Dendritic cell treated with granulocyte-macrophage colony-stimulating factor and Interleukin-4, amounts not matched to agents 40 ng/mL and 50 ng/mL, for 4 days (primary cell): ENCODE measurements around the gene ZNF423.

Experiments used
- H3K27ac Mint-ChIP-seq: one replicate; pipeline ENCODE4 v1.8.0; 2022; ENCODE audit warnings: mild to moderate bottlenecking, mixed read lengths
- H3K27me3 Mint-ChIP-seq: one replicate; pipeline ENCODE4 v1.8.0; 2022; ENCODE audit warnings: mild to moderate bottlenecking, mixed read lengths
- H3K36me3 Mint-ChIP-seq: one replicate; pipeline ENCODE4 v1.8.0; 2022; ENCODE audit warnings: low read depth, mixed read lengths
- H3K4me1 Mint-ChIP-seq: one replicate; pipeline ENCODE4 v1.8.0; 2022; ENCODE audit warnings: low read depth, mixed read lengths
- H3K4me3 Mint-ChIP-seq: one replicate; pipeline ENCODE4 v1.8.0; 2022; ENCODE audit warnings: mild to moderate bottlenecking, moderate library complexity, mixed read lengths
- H3K9me3 Mint-ChIP-seq: one replicate; pipeline ENCODE4 v1.8.0; 2022; ENCODE audit warnings: mixed read lengths
- intact Hi-C: fragments of 100-400 bp; cut with micrococcal nuclease; formaldehyde crosslinking; loops from one replicate; pipeline ENCODE4 v1.15.0; 2022

The ZNF423 gene

GRCh38 chr16:49704586-49705155 lies 151.2 kb downstream of the ZNF423 start:
- no peak overlapping the region for H3K4me3 Mint-ChIP-seq
- intact Hi-C loops, result no loop called here
- H3K9me3 Mint-ChIP-seq, result no peaks in the 10 kb centered on the region
- no peaks in the 10 kb centered on the region for H3K36me3 Mint-ChIP-seq
- H3K27ac Mint-ChIP-seq, result no peak overlapping the region
- no peaks in the 10 kb centered on the region for H3K4me1 Mint-ChIP-seq
- peaks cover 7% of the 10 kb centered on the region for H3K27me3 Mint-ChIP-seq

- Mint-ChIP-seq H3K4me3 (no peak overlapping the region), H3K27ac (no peak overlapping the region), H3K27me3 (peaks cover 18% of the 10 kb centered on the region), H3K4me1 (no peaks in the 10 kb centered on the region), H3K36me3 (no peaks in the 10 kb centered on the region), H3K9me3 (no peaks in the 10 kb centered on the region)
- intact Hi-C loops, result no loop called here
Measured at GRCh38 chr16:49703483-49703882, 152.4 kb downstream of the ZNF423 start.

DNA sequence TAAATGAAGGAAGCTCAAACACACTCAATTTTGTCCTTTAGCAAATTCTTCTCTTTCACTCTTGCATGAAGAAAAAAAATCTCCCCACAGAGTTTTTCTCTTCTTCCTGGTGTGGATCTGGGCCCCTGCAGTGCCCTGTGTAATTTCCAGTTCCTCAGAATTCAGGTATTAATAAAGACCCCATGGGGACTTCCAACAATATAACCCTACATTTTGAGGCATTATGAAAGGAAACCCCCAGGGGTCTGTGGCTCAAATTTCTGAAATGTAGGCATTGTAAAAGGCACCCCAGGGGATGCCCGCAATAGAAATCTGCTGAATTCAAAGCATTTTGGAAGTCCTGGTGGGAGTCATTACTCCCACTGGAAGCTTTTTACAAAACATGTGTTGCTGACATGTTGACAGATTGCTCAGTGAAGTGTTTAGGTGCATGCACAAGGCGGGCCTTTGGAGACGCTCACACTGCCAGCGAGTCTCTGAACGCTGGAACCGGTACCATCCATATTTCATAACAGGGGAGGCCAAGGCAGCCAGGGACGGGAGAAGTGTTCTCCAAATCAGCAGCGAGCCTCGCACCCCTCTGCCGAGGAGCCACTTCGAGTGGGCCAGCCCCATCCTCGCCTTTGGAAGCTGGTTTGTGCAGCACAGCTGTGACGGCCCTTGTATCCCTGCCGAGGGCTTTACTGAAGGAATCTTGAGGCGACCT lies 154.0 kb downstream of the ZNF423 start:
- H3K27ac Mint-ChIP-seq, result no peak overlapping the region

DNA sequence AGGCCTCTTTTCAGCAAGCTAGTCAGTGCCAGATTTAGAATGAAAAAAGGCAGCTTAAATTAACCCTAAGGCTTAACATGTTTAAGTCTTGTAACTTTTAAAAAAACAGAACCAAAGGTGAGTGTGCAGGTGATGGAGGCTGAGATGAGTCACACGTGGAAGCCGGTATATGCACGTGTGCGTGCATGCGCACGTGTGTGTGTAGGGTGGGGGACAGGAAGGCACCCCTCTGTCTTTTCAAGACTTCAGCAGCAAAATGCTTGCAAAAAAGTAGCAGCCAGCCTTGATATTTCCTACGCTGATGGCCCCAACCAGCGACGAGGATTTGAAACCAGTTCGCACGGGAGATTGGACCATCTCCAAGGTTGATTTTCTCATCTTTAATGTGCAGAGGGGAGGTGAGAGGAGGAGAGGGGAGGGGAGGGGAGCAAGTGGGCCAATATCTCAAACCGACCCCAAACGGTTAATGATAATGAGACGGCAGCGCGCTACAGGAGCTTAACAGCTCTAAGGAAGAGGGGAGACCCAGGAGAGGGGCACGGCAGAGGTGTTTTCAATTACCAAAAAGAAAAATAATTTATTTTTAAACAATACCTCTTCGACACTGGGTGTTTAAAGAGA lies 154.7 kb downstream of the ZNF423 start:
- Mint-ChIP-seq H3K27ac (no peak overlapping the region), H3K4me3 (no peak overlapping the region), H3K4me1 (no peaks in the 10 kb centered on the region), H3K27me3 (peaks cover 33% of the 10 kb centered on the region), H3K36me3 (no peaks in the 10 kb centered on the region), H3K9me3 (no peaks in the 10 kb centered on the region)
- intact Hi-C loops, result no loop called here

More for the DNA sequence above, 154.0 kb downstream of the ZNF423 start:
- intact Hi-C loops, result no loop called here
- Mint-ChIP-seq H3K4me1 (no peaks in the 10 kb centered on the region), H3K4me3 (no peak overlapping the region), H3K9me3 (no peaks in the 10 kb centered on the region), H3K27me3 (peaks cover 31% of the 10 kb centered on the region), H3K36me3 (no peaks in the 10 kb centered on the region)

DNA sequence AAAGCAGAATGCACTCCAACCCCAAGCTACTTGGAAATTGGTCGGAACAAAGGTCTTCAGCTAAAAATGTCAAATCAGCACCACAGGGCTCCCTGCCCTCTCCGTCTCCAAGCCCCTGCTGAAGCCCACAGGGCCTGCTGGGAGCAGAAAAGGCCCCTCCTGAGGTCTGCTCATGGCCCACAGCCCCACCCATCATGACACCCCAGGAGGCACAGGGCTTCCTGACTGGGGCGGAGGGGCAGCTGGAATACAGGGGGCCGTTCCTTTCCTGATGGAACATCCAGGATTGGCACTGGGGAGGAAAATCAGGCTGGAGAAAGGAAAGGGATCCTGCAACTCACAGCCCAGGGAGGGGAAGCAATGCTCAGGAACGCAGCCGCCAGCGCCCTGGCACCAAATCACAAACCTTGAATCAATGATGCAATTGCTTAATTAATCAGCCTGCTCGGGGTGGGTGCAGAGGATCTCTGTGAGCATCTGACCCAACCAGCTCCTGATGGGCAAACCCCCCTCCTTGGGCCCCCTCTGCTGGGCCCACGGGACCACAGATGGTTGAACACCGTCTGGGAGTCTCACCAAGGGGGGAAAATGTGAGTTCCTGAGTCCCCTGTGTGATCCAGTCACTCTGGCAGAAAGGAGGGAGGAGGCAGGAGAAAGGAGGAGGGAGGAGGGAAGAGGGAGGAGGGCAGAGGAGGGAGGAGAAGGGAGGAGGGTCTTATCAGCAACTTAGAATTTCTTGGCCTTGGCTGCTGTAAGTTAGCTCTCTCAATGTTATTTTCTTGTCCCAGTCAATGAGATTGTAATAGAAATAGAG lies 155.5 kb downstream of the ZNF423 start:
- H3K36me3 Mint-ChIP-seq, result no peaks in the 10 kb centered on the region
- no peak overlapping the region for H3K27ac Mint-ChIP-seq
- no peak overlapping the region for H3K4me3 Mint-ChIP-seq
- no peaks in the 10 kb centered on the region for H3K9me3 Mint-ChIP-seq
- H3K27me3 Mint-ChIP-seq, result peaks cover 35% of the 10 kb centered on the region
- no peaks in the 10 kb centered on the region for H3K4me1 Mint-ChIP-seq
- intact Hi-C loops, result no loop called here

GRCh38 chr16:49699841-49700175 lies 156.1 kb downstream of the ZNF423 start:
- Mint-ChIP-seq H3K4me3 (no peak overlapping the region), H3K9me3 (no peaks in the 10 kb centered on the region), H3K27ac (no peak overlapping the region), H3K27me3 (peaks cover 35% of the 10 kb centered on the region), H3K36me3 (no peaks in the 10 kb centered on the region), H3K4me1 (no peaks in the 10 kb centered on the region)
- intact Hi-C loops, result no loop called here

- Mint-ChIP-seq H3K27ac (no peak overlapping the region), H3K36me3 (no peaks in the 10 kb centered on the region)
Measured at GRCh38 chr16:49698931-49699840, 156.7 kb downstream of the ZNF423 start.

DNA sequence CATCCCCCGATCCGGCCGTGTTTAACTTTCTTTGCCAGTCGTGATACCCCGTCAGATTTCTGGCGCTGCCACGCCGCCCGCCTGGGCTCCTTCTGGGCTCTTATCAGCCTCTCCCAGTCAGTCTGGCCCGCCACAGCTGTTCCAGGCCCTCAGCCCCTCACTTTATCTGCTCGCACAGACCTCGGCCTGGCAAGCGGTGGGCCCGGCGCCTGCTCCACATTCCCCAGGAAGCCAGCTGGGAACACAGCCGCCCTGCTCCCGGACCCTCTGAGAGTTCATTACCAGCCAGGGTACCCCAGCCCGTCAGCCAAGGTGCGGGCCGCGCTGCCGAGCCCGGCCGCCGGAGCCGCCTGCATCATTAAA lies 157.5 kb downstream of the ZNF423 start:
- Mint-ChIP-seq H3K27me3 (peaks cover 37% of the 10 kb centered on the region), H3K9me3 (no peaks in the 10 kb centered on the region), H3K4me1 (no peaks in the 10 kb centered on the region), H3K36me3 (no peaks in the 10 kb centered on the region), H3K27ac (no peak overlapping the region), H3K4me3 (no peak overlapping the region)
- intact Hi-C loops, result no loop called here

More at GRCh38 chr16:49698931-49699840, 156.7 kb downstream of the ZNF423 start:
- Mint-ChIP-seq H3K4me1 (no peaks in the 10 kb centered on the region), H3K27me3 (peaks cover 37% of the 10 kb centered on the region), H3K9me3 (no peaks in the 10 kb centered on the region), H3K4me3 (no peak overlapping the region)
- intact Hi-C loops, result no loop called here

DNA sequence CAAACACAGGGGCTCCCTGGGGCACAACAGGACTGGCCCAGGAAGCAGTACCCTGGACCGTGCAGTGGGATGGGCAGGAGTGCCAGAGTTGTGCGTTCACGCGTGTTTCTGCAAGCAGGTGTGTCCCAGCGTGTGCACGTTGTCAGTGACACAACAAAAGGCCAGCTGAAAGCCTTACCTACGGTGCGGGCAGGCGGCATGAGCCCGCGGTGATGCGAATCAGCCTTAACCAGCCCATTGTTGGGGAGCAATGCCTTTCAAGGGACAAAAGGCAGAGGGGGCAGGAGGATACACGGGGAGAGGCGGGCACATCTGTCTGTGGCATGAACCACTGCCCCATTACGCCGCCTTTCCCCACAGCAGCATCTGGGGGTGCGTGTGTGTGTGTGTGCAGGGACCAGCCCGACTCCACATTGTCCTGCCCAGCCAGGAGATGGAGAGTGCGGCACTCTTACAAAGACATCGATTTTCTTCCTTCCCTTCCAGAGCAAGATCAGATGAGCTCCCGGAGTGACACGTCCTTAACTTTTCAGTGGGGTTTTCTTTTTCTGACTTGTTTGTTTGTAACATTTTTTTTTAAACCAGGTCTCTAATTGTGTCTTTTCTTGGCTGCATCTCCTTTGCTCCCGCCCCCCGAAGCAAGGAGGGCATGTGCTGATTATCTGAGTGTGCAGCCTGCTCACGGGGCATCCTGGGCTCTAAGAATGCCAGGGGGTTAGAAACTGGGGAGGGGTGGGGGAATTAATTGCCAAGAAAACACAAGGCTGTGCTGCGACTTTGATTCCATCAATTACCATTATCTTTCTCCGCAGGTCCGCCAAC lies 158.1 kb downstream of the ZNF423 start:
- H3K4me1 Mint-ChIP-seq, result no peaks in the 10 kb centered on the region
- H3K27ac Mint-ChIP-seq, result no peak overlapping the region
- no peaks in the 10 kb centered on the region for H3K9me3 Mint-ChIP-seq
- H3K36me3 Mint-ChIP-seq, result no peaks in the 10 kb centered on the region
- H3K27me3 Mint-ChIP-seq, result peaks cover 37% of the 10 kb centered on the region
- H3K4me3 Mint-ChIP-seq, result no peak overlapping the region
- intact Hi-C loops, result no loop called here

DNA sequence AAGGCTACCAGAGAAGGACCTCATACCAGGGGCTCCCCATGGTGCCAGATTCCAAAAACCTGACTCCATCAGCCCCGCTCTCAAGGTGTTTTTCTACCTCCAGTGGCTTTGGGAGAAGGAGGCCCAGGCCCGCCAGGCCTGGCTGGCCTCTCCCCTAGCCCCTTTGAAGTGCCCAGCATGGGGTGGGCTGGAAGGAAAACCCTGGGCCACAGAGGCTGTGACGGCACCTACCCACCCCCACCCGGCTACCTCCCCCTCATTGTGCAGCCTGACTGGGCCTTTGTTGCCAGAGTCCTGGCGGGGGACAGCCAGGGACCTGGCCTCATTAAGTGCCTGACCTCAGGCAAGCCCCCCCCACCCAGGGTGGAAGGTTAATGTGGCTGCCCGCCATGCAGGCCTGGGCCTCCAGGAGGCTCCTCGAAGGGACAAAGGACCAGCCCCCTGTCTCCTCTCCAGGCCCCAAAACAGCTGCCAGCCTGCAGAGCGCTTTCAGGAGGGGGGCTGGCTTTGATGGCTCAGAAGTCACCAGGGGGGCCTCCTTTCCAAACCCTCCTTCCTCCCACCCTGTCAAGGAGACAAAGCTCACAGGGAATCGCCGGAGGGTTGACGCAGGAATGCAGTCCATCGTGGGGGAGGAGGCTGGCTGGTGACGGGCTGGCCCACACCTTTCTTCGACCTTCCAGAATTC lies 159.4 kb downstream of the ZNF423 start:
- H3K27ac Mint-ChIP-seq, result no peak overlapping the region
- intact Hi-C loops, result no loop called here
- no peak overlapping the region for H3K4me3 Mint-ChIP-seq
- H3K4me1 Mint-ChIP-seq, result no peaks in the 10 kb centered on the region
- peaks cover 37% of the 10 kb centered on the region for H3K27me3 Mint-ChIP-seq
- no peaks in the 10 kb centered on the region for H3K9me3 Mint-ChIP-seq
- no peaks in the 10 kb centered on the region for H3K36me3 Mint-ChIP-seq

GRCh38 chr16:49695782-49696413 lies 160.0 kb downstream of the ZNF423 start:
- Mint-ChIP-seq H3K4me3 (no peak overlapping the region), H3K4me1 (no peaks in the 10 kb centered on the region), H3K27ac (no peak overlapping the region), H3K9me3 (no peaks in the 10 kb centered on the region), H3K27me3 (peaks cover 37% of the 10 kb centered on the region), H3K36me3 (no peaks in the 10 kb centered on the region)
- intact Hi-C loops, result no loop called here

GRCh38 chr16:49693445-49693844 lies 162.5 kb downstream of the ZNF423 start:
- Mint-ChIP-seq H3K27me3 (peaks cover 20% of the 10 kb centered on the region), H3K36me3 (no peaks in the 10 kb centered on the region), H3K27ac (no peak overlapping the region), H3K9me3 (no peaks in the 10 kb centered on the region), H3K4me1 (no peaks in the 10 kb centered on the region), H3K4me3 (no peak overlapping the region)
- intact Hi-C loops, result no loop called here
